Breast epithelium (tissue), 4 donors: Measurements from ENCODE around the gene TENM4. TPM values are rescaled to one million over a fixed set of nuclear protein-coding genes. Genes with fewer than 3 reads are reported as not detected.

ENCODE experiments used
- DNase-seq, 2 donors: peaks; one replicate each; pipeline ENCODE4 v3.0.0-alpha.2; 2019; ENCODE audit warnings: low spot score in 2 of 2
- H3K27ac ChIP-seq, 2 donors: fragments of 200-600 bp; sonication (generic) in 1 of 2; one replicate each; pipeline ENCODE4 v1.5.1; 2016 to 2019; ENCODE audit warnings: mild to moderate bottlenecking in 1 of 2
- H3K27me3 ChIP-seq, 2 donors: fragments of 200-600 bp; sonication (generic) in 1 of 2; one replicate each; pipeline versions ENCODE4 v1.5.1 to v1.6.0; 2017 to 2019; ENCODE audit warnings: control low read depth in 1 of 2, mild to moderate bottlenecking in 1 of 2
- H3K36me3 ChIP-seq: fragments of 200-600 bp; one replicate; pipeline ENCODE4 v1.5.1; 2019
- H3K4me1 ChIP-seq, 2 donors: fragments of 200-600 bp; sonication (generic); one replicate each; pipeline ENCODE4 v1.5.1; 2016 to 2019; ENCODE audit warnings: control low read depth in 1 of 2
- H3K4me3 ChIP-seq, 3 donors: fragments of 200-600 bp; sonication (generic); 1 replicate in 2 of 3; 2 replicates in 1 of 3; pipeline ENCODE4 v1.5.1; 2016 to 2019; ENCODE audit warnings: mild to moderate bottlenecking in 3 of 3, moderate library complexity in 2 of 3
- H3K9me3 ChIP-seq, 2 donors: fragments of 200-600 bp; sonication (generic) in 1 of 2; one replicate each; pipeline ENCODE4 v1.5.1; 2016 to 2019; ENCODE audit warnings: control low read depth in 1 of 2
- CTCF ChIP-seq, 3 donors: fragments of 450-650 bp; IDR thresholded peaks; one replicate each; pipeline ENCODE4 v1.5.1; 2016 to 2017; ENCODE audit warnings: antibody characterized with exemption in 3 of 3, mild to moderate bottlenecking in 3 of 3, moderate library complexity in 3 of 3
- POLR2A ChIP-seq: fragments of 450-650 bp; IDR thresholded peaks from one replicate; pipeline ENCODE4 v1.6.1; 2016; ENCODE audit warnings: antibody characterized with exemption, mild to moderate bottlenecking, moderate library complexity
- POLR2AphosphoS5 ChIP-seq, 3 donors: sonication (generic); formaldehyde crosslinking; IDR thresholded peaks; one replicate each; pipeline ENCODE4 v1.6.1; 2017; ENCODE audit warnings: antibody characterized with exemption in 3 of 3
- intact Hi-C: fragments of 100-400 bp; cut with DNase I; formaldehyde crosslinking; loops from one replicate; pipeline ENCODE4 v1.15.1; 2023; ENCODE audit warnings: low total_unique reads
- total RNA-seq, 3 donors: library from RNA; depleted of rRNA; stranded (reverse); fragments of >200 nt; gene quantifications; one replicate each; pipeline ENCODE4 v1.1.0, GENCODE V29; 2016

The TENM4 gene
- total RNA-seq, 3 donors from 2014 or later, result 0.29 to 7.9 (median 4.8) TPM

GRCh38 chr11:79220171-79220570 lies 220.7 kb downstream of the TENM4 start:
- no peaks in the 10 kb centered on the region for H3K9me3 ChIP-seq
- H3K4me1 ChIP-seq, result peaks cover 0 to 5% of the 10 kb centered on the region in 2 donors
- intact Hi-C loops, result no loop called here
- TF ChIP-seq POLR2A (no peak), CTCF (IDR thresholded peaks at IDR 0.05) (no peak), POLR2AphosphoS5 (IDR thresholded peaks at IDR 0.05) (no peak)
- no peaks in the 10 kb centered on the region for H3K27me3 ChIP-seq
- DNase-seq, result no peak
- no peaks in the 10 kb centered on the region for H3K36me3 ChIP-seq
- H3K4me3 ChIP-seq, result no peak overlapping the region
- H3K27ac ChIP-seq, result no peak overlapping the region

- no peak overlapping the region for H3K27ac ChIP-seq
- intact Hi-C loops, result no loop called here
- TF ChIP-seq CTCF (IDR thresholded peaks at IDR 0.05) (no peak), POLR2AphosphoS5 (IDR thresholded peaks at IDR 0.05) (no peak), POLR2A (no peak)
Observed at GRCh38 chr11:79219186-79220045, 221.4 kb downstream of the TENM4 start.

GRCh38 chr11:79212741-79213190 lies 228.1 kb downstream of the TENM4 start:
- H3K36me3 ChIP-seq, result no peaks in the 10 kb centered on the region
- TF ChIP-seq POLR2A (no peak), CTCF (IDR thresholded peaks at IDR 0.05) (no peak), POLR2AphosphoS5 (IDR thresholded peaks at IDR 0.05) (no peak)
- no peaks in the 10 kb centered on the region for H3K27me3 ChIP-seq
- H3K9me3 ChIP-seq, result no peaks in the 10 kb centered on the region
- intact Hi-C loops, result no loop called here
- DNase-seq, result no peak
- no peaks in the 10 kb centered on the region for H3K4me1 ChIP-seq
- no peak overlapping the region for H3K27ac ChIP-seq
- H3K4me3 ChIP-seq, result no peak overlapping the region

More at GRCh38 chr11:79219186-79220045, 221.4 kb downstream of the TENM4 start:
- H3K4me1 ChIP-seq, result peaks cover 0 to 5% of the 10 kb centered on the region in 2 donors
- no peak for DNase-seq
- H3K4me3 ChIP-seq, result no peak overlapping the region
- H3K27me3 ChIP-seq, result no peaks in the 10 kb centered on the region
- no peaks in the 10 kb centered on the region for H3K9me3 ChIP-seq
- no peaks in the 10 kb centered on the region for H3K36me3 ChIP-seq

- intact Hi-C loops, result no loop called here
- Histone ChIP-seq H3K27me3 (no peaks in the 10 kb centered on the region), H3K9me3 (no peaks in the 10 kb centered on the region), H3K27ac (no peak overlapping the region), H3K4me3 (no peak overlapping the region), H3K4me1 (no peaks in the 10 kb centered on the region), H3K36me3 (no peaks in the 10 kb centered on the region)
- TF ChIP-seq CTCF (IDR thresholded peaks at IDR 0.05) (no peak), POLR2A (no peak), POLR2AphosphoS5 (IDR thresholded peaks at IDR 0.05) (no peak)
- DNase-seq, result no peak
Observed at GRCh38 chr11:79209540-79210266, 231.1 kb downstream of the TENM4 start.

- intact Hi-C loops, result no loop called here
- Histone ChIP-seq H3K4me1 (no peaks in the 10 kb centered on the region), H3K27me3 (no peaks in the 10 kb centered on the region), H3K36me3 (no peaks in the 10 kb centered on the region), H3K9me3 (no peaks in the 10 kb centered on the region), H3K4me3 (no peak overlapping the region), H3K27ac (no peak overlapping the region)
- TF ChIP-seq POLR2A (no peak), CTCF (IDR thresholded peaks at IDR 0.05) (no peak), POLR2AphosphoS5 (IDR thresholded peaks at IDR 0.05) (no peak)
- DNase-seq, result no peak
Observed at GRCh38 chr11:79208126-79208525, 232.7 kb downstream of the TENM4 start.
